NCI-H748 (cell line): ENCODE data around the gene CYTH3.
"Not testable (repeated sequence)": the region's sequence is repeated elsewhere in the genome, so short reads cannot be mapped to it uniquely, and the experiment has no call there.

ENCODE experiments used
- DNase-seq: peaks from one replicate; lab custom pipeline; 2025; ENCODE audit not compliant: unreplicated experiment; lab: John Stamatoyannopoulos, UW

Gene CYTH3

DNA sequence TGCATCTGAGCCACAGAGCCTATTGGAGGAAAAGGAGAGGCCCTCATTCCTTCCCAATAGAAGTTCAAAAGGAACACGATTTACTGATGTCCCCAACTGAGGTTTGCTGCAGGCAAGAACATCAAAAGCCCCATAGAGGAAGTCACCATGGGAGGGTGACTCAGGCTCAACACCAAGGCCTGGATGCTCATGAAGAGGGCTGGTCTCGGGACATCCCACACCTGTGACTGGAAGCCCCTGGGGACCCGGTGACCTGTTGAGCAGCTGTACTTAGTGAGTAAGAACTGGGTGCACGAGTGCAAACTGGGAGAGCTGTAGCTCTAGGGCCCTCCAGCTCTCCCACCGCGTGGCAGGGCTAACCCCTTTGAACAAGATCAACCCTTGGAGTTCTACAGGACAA, 38.0 kb downstream of the CYTH3 start:
- DNase-seq: no peak

GRCh38 chr7:6232534-6232933, 39.9 kb downstream of the CYTH3 start:
- no peak for DNase-seq

DNA sequence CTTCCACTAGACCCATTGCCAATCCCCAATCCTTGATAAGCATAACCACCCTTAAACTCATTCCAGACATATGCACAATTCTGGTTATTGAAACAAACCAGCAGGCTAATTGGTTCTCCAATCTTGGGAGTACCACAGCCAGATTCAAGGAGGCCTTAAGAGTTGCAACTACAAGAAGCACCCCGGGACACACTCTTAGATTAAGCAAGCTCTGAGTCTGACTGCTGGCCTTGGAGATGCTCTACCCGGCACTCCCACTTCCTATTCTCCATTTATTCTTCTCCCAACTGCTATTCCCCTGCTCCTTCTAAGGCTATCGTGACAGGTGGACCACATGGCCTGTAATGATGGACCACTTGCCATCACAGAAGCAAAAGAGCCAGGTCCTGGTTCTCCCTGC, 40.3 kb downstream of the CYTH3 start:
- no peak for DNase-seq

- no peak for DNase-seq
These were observed 41.2 kb downstream of the CYTH3 start for GRCh38 chr7:6231184-6231583.

DNA sequence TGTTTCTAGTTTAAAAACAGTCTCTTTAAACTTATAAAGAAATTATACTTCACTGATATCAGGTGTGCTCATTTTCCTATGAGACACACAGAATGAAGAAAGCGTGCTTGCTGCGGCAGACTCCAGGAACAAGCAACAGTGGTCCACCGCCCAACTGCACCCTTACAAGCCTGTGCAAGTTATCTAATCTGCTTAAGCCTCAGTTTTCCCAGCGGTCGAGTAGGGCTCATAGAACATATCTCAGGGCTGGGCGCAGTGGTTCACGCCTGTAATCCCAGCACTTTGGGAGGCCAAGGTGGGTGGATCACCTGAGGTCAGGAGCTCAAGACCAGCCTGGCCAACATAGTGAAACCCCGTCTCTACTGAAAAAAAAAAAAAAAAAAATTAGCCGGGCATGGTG, 43.1 kb downstream of the CYTH3 start:
- not testable (repeated sequence) for DNase-seq

- DNase-seq: no peak
These were observed 43.8 kb downstream of the CYTH3 start for GRCh38 chr7:6228361-6229229.

DNA sequence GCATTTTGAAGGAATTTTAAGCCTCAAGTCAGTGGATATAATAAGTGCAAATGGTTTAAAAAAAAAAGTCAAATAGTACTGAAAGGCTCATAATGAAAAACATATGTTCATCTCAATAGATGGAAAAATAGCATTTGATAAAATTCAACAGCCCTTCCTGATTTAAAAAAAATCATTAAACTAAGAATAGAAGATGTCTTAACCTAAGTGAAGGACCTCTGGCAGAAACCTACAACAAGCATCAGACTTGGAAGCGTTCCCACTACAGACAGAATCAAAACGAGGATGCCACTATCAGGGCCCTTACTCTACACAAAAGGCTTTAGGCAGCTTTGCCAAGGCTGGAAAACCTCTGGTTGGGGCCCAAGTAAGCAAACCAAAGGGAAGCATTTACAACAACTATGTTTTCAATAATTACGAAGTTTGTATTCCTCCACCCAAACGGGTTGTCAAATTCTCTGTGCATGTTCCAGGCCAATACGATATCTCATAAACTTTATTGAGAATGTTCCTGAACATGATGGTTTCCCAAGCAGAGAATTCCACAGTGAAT, 45.1 kb downstream of the CYTH3 start:
- no peak for DNase-seq

- no peak for DNase-seq
These were observed 46.1 kb downstream of the CYTH3 start for GRCh38 chr7:6226194-6226799.

GRCh38 chr7:6223411-6223810, 49.0 kb downstream of the CYTH3 start:
- not testable (repeated sequence) for DNase-seq

GRCh38 chr7:6223010-6223409, 49.4 kb downstream of the CYTH3 start:
- DNase-seq: not testable (repeated sequence)

GRCh38 chr7:6221340-6222319, 50.8 kb downstream of the CYTH3 start:
- DNase-seq: no peak

GRCh38 chr7:6218329-6218728, 54.1 kb downstream of the CYTH3 start:
- no peak for DNase-seq

GRCh38 chr7:6212008-6212407, 60.4 kb downstream of the CYTH3 start:
- no peak for DNase-seq

- no peak for DNase-seq
These were observed 61.6 kb downstream of the CYTH3 start for GRCh38 chr7:6210621-6211372.

DNA sequence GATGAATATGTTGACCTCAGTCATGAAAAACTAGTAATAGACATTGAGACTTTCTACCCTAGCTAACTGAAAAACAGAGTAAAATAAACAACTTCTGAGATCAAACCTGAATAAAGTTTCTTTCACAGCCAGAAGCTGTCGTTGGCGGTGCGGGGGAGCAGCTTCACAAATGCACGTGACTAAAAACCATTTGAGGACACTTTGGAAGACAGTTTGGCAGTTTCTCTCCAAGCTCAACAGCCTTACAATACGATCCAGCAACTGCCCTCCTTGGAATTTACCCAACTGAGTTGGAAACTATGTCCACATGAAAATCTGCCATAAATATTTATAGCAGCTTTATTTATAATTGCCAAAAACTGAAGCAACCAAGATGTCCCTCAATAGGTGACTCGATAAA, 63.1 kb downstream of the CYTH3 start:
- no peak for DNase-seq

GRCh38 chr7:6208573-6209328, 63.7 kb downstream of the CYTH3 start:
- DNase-seq: no peak

- DNase-seq: no peak
These were observed 66.3 kb downstream of the CYTH3 start for GRCh38 chr7:6205971-6206660.

DNA sequence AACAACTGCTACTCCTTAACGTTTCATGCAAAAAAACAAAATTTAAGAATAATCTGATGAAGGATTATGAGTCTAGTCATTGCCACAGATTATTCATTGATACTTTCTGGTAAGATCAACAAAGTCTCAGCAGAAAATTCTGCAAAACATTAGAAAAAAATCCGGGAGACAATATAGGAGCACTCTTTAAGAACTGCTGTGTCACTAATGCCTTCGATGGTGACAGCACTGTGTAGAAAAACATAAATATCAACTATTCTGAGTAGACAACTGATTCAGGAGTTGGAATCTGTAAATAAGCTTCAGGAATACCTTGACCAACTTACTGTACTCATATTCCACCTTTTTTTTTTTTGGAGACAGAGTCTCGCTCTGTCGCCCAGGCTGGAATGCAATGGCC, 69.0 kb downstream of the CYTH3 start:
- no peak for DNase-seq

- DNase-seq: no peak
These were observed 70.3 kb downstream of the CYTH3 start for GRCh38 chr7:6202117-6202516.
